Small intestine (tissue), 7 donors: ENCODE measurements around the gene CPT1A. TPM values are rescaled to one million over a fixed set of nuclear protein-coding genes. Genes with fewer than 3 reads are reported as not detected.
A peak's percentile ranks its signal among the peaks of the same experiment; 100 is the strongest.

ENCODE experiments used
- DNase-seq, 2 donors: peaks; one replicate each; pipeline versions ENCODE4 v3.0.0 to v3.0.0-alpha.2; 2013
- FAIRE-seq: peaks from 2 replicates; lab custom pipeline; 2012; peaks lifted over from hg19 to GRCh38; lab: Jason Lieb, UNC
- H3K27ac ChIP-seq, 3 donors: one replicate each; pipeline ENCODE4 v1.5.1; 2013; ENCODE audit warnings: low read length in 2 of 3, mild to moderate bottlenecking in 2 of 3, control low read depth in 1 of 3, inconsistent platforms in 1 of 3, low read depth in 1 of 3, moderate library complexity in 1 of 3
- H3K27me3 ChIP-seq, 3 donors: one replicate each; pipeline ENCODE4 v1.6.1; 2013; ENCODE audit warnings: low read length in 3 of 3, inconsistent platforms in 1 of 3; ENCODE audit not compliant: control insufficient read depth in 3 of 3, insufficient read depth in 3 of 3
- H3K36me3 ChIP-seq, 3 donors: one replicate each; pipeline ENCODE4 v1.6.1; 2013; ENCODE audit warnings: low read length in 3 of 3, inconsistent platforms in 1 of 3, low read depth in 1 of 3, mild to moderate bottlenecking in 1 of 3, moderate library complexity in 1 of 3; ENCODE audit not compliant: control insufficient read depth in 3 of 3, insufficient read depth in 2 of 3
- H3K4me1 ChIP-seq, 3 donors: one replicate each; pipeline ENCODE4 v1.6.1; 2013; ENCODE audit warnings: low read length in 2 of 3, inconsistent platforms in 1 of 3, low read depth in 1 of 3, mild to moderate bottlenecking in 1 of 3, moderate library complexity in 1 of 3; ENCODE audit not compliant: control insufficient read depth in 3 of 3, insufficient read depth in 2 of 3
- H3K4me3 ChIP-seq, 3 donors: one replicate each; pipeline ENCODE4 v1.5.1; 2013; ENCODE audit warnings: low read length in 3 of 3, control low read depth in 1 of 3, inconsistent platforms in 1 of 3, low read depth in 1 of 3, mild to moderate bottlenecking in 1 of 3, moderate library complexity in 1 of 3
- H3K9me3 ChIP-seq, 2 donors: one replicate each; pipeline ENCODE4 v1.6.1; 2013; ENCODE audit warnings: low read depth in 1 of 2, low read length in 1 of 2; ENCODE audit not compliant: control insufficient read depth in 2 of 2, insufficient read depth in 1 of 2
- WGBS, 3 donors: extraction: QIAGEN DNeasy Blood & Tissue Kit; methylation state at CpG; one replicate each; pipeline ENCODE4 v1.1.7; 2013; 5-methylcytosine and 5-hydroxymethylcytosine counted together
- polyA plus RNA-seq, 4 donors: library from polyadenylated mRNA; stranded (reverse) in 3 of 4; unstranded in 1 of 4; fragments of 200-250 nt in 3 of 4; fragments of 120-200 nt in 1 of 4; gene quantifications; one replicate each; pipeline versions ENCODE4 v1.2.1 to v1.2.3, GENCODE V29; 2013
- donor health status: healthy with polysubstance abuse.
- donor health status: control.
- donor health status: control.
- donor health status: Bipolar disorder and iron deficiency.
- donor health status: healthy.

Gene CPT1A
- polyA plus RNA-seq, 4 donors: 29.5 to 34.9 (median 31.5) TPM

DNA sequence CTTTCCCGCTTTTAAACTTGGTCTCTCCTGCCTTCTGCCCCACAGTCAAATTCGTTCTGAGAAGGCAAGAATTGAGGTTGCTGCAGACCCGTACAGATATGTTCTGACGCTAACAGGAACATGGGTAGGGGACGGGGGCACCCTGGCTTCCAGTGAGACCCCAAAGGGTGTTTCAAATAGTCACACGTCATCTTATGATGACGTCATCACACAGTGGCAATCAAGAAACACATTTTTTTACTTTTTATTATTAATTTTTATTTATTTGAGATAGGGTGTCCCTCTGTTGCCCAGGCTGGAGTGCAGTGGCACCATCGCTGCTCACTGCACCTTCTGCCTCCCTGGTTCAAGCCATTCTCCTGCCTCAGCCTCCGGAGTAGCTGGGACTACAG, 67.5 kb downstream of the CPT1A start:
- H3K9me3 ChIP-seq: no peaks in the 10 kb centered on the region
- DNase-seq (no peak), FAIRE-seq (no peak)
- H3K4me1 ChIP-seq: no peaks in the 10 kb centered on the region
- 84 to 93% (median 91%) methylated on average over 9 of the region's 9 CpGs for WGBS, 3 donors
- no peak overlapping the region for H3K27ac ChIP-seq
- H3K27me3 ChIP-seq: no peaks in the 10 kb centered on the region
- peaks cover 32 to 88% (median 55%) of the 10 kb centered on the region in 3 donors for H3K36me3 ChIP-seq
- H3K4me3 ChIP-seq: no peak overlapping the region

DNA sequence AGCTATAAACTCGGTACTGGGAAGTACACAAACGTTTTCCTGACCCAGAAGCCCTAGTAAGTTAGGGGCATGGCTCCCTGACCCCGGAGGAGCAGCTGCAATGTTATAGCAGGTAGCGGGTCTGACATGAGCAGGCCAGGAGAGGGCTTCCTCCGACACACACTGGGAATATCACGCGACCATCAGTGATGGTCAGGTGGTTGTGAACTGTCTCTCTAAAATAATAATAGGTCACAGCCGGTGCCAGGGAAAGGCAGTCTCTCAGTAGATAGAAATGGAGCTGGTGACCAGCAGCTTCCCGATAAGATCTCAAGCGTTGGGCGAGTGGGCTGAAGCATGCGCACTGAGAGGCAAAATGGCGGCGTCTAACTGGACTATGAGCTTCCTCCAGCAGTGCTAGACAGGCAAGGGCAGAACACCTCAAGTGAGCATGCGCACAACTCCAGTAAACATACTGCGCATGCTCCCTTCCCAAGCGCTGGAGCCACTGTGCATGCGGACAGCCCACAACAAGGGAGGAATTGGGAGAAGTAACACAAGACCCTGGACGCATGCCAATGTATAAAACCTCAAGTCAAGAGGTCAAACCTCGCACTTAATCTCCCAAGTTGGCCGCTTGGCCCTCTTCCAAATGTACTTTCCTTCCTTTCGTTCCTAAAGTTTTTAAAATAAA, 68.1 kb downstream of the CPT1A start:
- no peaks in the 10 kb centered on the region for H3K27me3 ChIP-seq
- no peaks in the 10 kb centered on the region for H3K9me3 ChIP-seq
- DNase-seq (peak in 1 of 2 donors; percentile 22), FAIRE-seq (no peak)
- H3K27ac ChIP-seq: no peak overlapping the region
- 84 to 90% (median 89%) methylated on average over 22 of the region's 22 CpGs for WGBS, 3 donors
- no peaks in the 10 kb centered on the region for H3K4me1 ChIP-seq
- peaks cover 35 to 91% (median 52%) of the 10 kb centered on the region in 3 donors for H3K36me3 ChIP-seq
- no peak overlapping the region for H3K4me3 ChIP-seq

DNA sequence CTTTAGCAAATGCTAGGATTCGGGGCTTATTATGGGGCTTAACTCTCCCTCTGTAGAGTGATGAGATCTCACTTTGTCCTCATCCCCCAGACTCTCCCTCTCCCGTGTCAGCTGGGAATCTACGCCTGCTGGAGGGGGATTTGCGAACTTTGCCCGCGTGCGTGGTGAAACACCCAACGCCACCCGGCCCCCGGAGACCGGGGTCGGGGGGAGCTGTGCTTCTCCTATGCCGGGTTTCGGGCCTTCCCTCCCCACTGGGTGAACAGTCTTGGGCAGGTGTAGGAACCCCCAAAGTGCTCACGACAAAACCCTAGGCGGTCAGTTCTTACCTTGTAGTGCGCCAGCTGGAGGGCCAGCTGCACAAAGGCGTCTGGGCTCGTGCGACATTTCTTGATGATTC, 68.8 kb downstream of the CPT1A start:
- no peak for FAIRE-seq
- WGBS, 3 donors: 94 to 97% (median 95%) methylated on average over 20 of the region's 20 CpGs
- H3K4me1 ChIP-seq: no peaks in the 10 kb centered on the region

DNA sequence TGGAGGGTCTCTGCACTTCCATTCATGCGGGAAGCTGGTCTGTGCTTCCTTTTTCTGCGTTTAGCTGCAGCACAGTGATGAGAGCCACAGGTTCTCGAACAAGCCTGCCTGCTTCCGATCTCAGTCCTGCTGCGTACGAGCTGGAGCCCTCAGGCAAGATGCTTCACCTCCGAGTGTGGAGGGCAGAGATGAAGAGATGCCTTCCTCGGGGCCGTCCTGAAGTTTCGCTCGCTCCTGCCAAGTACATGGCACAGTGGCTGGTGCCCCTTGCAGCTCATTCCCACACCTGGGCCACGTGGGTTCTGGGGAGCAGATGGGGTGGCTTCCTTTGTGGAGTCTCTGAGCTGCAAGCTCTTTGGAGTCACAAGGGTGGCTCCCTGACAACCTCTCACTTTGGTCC, 70.9 kb downstream of the CPT1A start:
- FAIRE-seq (no peak), DNase-seq (no peak)
- Histone ChIP-seq H3K4me3 (no peak overlapping the region), H3K9me3 (no peaks in the 10 kb centered on the region), H3K27ac (no peak overlapping the region), H3K27me3 (no peaks in the 10 kb centered on the region), H3K4me1 (no peaks in the 10 kb centered on the region), H3K36me3 (peaks cover 24 to 86% (median 46%) of the 10 kb centered on the region in 3 donors)
- WGBS, 3 donors: 89 to 93% (median 92%) methylated on average over 12 of the region's 12 CpGs

More for the DNA sequence above, 68.8 kb downstream of the CPT1A start:
- DNase-seq: no peak
- Histone ChIP-seq H3K36me3 (peaks cover 33 to 89% (median 47%) of the 10 kb centered on the region in 3 donors), H3K27me3 (no peaks in the 10 kb centered on the region), H3K9me3 (no peaks in the 10 kb centered on the region), H3K27ac (no peak overlapping the region), H3K4me3 (no peak overlapping the region)

DNA sequence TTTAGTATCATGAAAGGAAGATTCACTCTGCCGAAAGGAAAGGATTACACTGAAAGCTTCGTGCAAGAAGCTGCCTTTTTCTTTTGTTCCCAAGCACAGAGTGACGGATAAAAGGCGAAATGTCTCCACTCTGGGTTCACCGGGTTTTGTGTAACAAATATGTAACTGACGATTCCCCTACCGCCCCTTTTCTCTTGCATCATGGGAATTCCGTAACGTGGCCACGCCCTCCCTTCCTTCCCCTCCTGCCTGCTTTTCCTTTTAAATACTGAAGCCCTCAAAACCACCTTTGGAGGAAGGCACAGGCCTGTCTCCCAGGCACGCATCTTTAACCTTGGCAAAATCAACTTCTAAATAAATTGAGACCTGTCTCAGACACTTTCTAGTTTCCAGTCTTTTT, 74.0 kb downstream of the CPT1A start:
- no peak for DNase-seq
- Histone ChIP-seq H3K4me1 (no peaks in the 10 kb centered on the region), H3K27ac (no peak overlapping the region), H3K36me3 (peaks cover 20 to 83% (median 35%) of the 10 kb centered on the region in 3 donors), H3K9me3 (no peaks in the 10 kb centered on the region), H3K4me3 (no peak overlapping the region), H3K27me3 (no peaks in the 10 kb centered on the region)
- FAIRE-seq: no peak
- WGBS, 3 donors: 85 to 95% (median 93%) methylated on average over 11 of the region's 11 CpGs

DNA sequence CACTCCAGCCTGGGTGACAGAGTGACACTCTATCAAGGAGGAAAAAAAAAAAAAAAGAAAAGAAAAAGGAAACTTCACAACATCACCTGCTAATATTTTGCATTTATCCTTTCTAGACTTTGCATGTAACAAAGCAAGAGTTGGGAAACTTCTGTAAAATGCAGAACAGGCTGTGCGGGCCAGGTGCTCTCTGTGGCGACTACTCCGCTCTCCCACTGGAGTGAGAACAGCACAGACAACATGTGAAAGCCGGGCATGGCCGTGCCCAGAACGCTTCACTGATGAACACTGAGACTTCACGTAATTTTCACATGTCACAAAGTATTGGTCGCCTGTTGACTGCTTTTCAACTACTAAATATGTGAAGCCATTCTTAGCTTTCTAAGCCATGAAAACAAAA, 74.9 kb downstream of the CPT1A start:
- H3K27me3 ChIP-seq: no peaks in the 10 kb centered on the region
- 94 to 96% (median 94%) methylated on average over 8 of the region's 8 CpGs for WGBS, 3 donors
- no peak overlapping the region for H3K27ac ChIP-seq
- FAIRE-seq (no peak), DNase-seq (no peak)
- H3K9me3 ChIP-seq: no peaks in the 10 kb centered on the region
- peaks cover 20 to 83% (median 40%) of the 10 kb centered on the region in 3 donors for H3K36me3 ChIP-seq
- no peaks in the 10 kb centered on the region for H3K4me1 ChIP-seq
- H3K4me3 ChIP-seq: no peak overlapping the region

DNA sequence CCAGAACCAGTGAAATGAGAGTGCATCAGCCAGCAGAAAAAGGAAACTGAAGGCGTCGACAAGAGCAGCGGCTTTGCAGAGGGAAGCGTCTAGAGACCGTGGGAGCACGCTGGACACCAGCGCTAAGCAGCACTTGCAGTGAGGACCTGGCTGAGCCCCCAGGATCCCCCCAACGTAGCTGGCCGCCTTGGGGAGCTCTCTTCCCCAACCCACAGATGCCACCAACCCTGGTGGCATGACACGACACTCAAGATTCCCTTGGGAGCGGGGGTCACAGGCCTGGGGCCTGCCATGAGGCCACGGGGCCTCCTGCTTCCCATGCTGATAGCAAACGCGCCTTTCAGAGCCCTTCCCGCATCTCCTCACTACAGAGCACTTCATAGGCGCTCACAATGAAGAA, 77.0 kb downstream of the CPT1A start:
- WGBS, 3 donors: 87 to 89% (median 88%) methylated on average over 16 of the region's 16 CpGs
- Histone ChIP-seq H3K36me3 (peaks cover 16 to 83% (median 25%) of the 10 kb centered on the region in 3 donors), H3K27ac (no peak overlapping the region), H3K4me1 (no peaks in the 10 kb centered on the region), H3K9me3 (no peaks in the 10 kb centered on the region), H3K4me3 (no peak overlapping the region), H3K27me3 (no peaks in the 10 kb centered on the region)
- no peak for DNase-seq
- no peak for FAIRE-seq

DNA sequence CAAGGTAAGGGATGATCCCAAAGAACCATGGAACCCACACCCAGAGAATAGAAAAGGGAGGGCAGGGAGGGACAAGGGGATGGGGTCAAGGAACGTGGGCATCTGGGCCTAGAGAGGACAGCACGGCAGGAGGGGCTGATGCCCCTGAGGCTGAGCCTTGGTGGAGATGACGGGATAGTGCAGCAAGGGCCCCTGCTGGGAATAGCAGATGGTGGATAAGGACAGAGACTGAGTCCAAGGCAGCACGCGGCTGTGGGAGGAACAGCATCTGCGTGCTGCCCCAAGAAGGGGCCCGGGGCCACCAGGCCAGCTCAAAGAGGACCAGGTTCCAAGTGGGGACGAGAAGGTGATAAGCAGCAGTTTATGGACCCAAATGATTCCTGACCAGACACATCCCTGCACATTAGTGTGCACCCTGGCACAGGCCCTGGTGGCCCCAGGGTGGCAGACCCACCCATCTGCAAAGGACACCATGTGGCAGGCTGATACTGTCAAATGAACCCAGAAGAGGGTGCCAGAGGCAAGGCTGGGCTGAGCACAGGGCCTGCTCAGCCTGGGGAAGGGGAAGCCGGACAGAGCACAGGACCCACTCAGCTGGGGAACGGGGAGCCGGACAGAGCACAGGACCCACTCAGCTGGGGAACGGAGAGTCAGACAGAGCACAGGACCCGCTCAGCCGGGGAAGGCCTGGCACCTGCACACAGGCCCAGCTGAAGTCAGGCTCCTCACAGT, 77.6 kb downstream of the CPT1A start:
- DNase-seq: no peak
- H3K4me3 ChIP-seq: no peak overlapping the region
- no peaks in the 10 kb centered on the region for H3K9me3 ChIP-seq
- no peak for FAIRE-seq
- no peaks in the 10 kb centered on the region for H3K4me1 ChIP-seq
- H3K27me3 ChIP-seq: no peaks in the 10 kb centered on the region
- WGBS, 3 donors: 91 to 92% (median 91%) methylated on average over 14 of the region's 14 CpGs
- no peak overlapping the region for H3K27ac ChIP-seq
- H3K36me3 ChIP-seq: peaks cover 15 to 82% (median 24%) of the 10 kb centered on the region in 3 donors
